ENCODE measurements around the gene GALNT9.

DNA sequence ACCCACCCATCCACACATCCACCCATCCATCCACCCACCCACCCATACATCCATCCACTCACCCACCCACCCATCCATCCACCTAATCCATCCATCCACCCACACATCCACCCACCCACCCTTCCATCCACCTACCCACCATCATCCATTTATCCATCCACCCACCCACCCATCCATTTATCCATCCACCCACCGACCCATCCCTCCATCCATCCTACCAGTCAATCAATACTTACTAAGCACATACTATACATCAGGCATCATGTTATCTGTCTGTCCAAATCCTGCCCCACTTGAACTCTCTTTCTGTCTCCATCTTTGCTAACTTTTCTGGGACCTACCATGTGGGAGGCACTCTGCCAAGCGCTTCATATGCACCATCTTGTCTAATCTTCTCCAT lies 15.4 kb downstream of the GALNT9 start:
- no peak for TF ChIP-seq POLR2A (IDR thresholded peaks at IDR 0.05)
- TF ChIP-seq, protein P1, sequence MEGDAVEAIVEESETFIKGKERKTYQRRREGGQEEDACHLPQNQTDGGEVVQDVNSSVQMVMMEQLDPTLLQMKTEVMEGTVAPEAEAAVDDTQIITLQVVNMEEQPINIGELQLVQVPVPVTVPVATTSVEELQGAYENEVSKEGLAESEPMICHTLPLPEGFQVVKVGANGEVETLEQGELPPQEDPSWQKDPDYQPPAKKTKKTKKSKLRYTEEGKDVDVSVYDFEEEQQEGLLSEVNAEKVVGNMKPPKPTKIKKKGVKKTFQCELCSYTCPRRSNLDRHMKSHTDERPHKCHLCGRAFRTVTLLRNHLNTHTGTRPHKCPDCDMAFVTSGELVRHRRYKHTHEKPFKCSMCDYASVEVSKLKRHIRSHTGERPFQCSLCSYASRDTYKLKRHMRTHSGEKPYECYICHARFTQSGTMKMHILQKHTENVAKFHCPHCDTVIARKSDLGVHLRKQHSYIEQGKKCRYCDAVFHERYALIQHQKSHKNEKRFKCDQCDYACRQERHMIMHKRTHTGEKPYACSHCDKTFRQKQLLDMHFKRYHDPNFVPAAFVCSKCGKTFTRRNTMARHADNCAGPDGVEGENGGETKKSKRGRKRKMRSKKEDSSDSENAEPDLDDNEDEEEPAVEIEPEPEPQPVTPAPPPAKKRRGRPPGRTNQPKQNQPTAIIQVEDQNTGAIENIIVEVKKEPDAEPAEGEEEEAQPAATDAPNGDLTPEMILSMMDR (IDR thresholded peaks at IDR 0.05): no peak
